ENCODE results near the gene DNAH11.
"Not testable (repeated sequence)": the region's sequence is repeated elsewhere in the genome, so short reads cannot be mapped to it uniquely, and the experiment has no call there.

The DNAH11 gene

DNA sequence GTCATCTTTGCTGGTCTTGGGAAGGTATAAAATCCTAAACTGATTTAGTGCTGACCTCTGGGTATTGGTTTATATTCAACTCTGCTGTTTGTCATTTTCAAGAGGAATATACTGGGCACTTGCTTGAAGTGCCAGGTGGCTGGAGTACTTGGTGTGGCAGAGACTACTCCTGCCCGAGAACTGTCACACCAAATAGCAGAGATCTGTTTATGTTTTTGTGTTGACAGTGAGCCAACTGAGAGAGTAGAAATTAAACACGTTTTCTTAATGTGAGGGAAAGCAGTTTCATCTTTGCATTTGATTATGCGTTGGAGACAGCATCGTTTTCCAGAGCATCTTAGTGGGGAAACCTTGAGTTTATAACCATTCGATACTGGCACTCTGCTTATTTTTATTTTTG, 228.4 kb downstream of the DNAH11 start:
- no peak for DNase-seq (ENCODE audit: low read depth in 1 of 2, low spot score in 1 of 2)

DNA sequence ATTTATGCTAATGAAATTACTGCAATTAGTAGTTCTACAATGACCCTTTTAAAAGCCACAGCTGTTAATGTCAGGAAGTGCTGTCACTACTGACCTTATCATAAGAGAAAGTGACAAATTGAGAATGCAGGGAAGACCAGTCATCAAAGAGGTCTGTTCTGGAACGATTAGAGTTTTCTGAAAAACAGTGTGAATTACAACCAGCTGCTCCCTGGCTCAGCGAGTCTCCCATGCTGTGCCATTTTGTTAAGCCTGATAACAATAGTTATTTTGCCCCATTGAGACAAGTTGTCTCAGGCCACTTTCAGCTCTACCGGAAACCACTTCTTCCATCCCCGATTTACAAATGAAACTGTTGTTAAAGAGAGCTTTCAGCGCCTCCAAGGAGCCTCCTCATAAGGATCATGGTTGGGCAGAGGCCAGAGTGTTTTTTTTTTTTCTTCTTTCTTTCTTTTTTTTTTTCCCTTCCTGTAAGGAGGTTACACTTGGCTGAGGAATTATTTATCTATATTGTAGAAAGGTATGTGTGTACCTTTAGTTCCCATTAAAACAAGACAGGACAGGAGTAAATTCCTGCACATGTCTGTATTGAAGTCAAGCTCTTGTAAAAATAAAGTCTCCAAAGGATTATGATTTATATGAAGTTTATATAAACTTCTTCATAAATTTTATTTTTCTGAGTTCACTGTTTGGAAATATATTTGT, 229.2 kb downstream of the DNAH11 start:
- no peak for DNase-seq (ENCODE audit: low read depth in 1 of 2, low spot score in 1 of 2)

DNA sequence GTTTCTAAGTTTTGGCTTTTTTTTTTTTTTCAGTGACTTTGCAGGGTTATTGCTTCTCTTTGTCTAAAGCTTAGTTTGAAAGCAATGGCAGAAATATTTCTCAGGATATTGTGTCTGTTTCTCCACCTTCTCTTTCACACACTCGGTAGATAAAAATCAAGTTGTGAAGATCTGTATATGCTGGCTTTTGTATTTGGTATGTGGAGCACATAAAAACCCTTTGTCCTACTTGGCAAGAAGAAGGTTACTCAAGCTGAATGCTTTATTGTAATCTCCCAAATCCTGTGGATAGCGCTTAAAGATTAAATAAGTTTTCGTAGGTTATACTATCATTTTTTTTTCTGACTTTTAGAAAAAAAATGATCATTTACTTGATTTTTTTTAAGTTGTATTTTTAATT, 230.5 kb downstream of the DNAH11 start:
- DNase-seq (ENCODE audit: low read depth in 1 of 2, low spot score in 1 of 2), result no peak

DNA sequence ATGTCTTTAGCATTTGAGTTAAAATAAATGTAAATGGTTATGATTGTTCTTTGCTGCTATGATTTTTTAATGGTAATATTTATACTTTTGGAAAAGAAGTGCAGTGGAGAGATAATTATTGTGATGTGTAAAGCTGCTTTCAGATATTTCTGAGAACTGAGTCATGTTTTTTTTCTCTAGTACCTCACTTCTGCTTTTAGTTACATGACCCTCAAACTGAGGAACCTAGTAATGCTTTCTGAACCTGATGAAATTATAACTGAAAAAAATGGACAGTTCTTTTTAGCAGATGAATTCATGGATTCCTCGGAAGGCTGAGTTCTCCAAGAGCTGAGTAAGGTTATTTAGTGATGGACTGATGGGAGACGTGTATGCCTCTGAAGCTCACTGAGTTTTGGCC, 235.1 kb downstream of the DNAH11 start:
- DNase-seq (ENCODE audit: low read depth in 1 of 2, low spot score in 1 of 2), result no peak

DNA sequence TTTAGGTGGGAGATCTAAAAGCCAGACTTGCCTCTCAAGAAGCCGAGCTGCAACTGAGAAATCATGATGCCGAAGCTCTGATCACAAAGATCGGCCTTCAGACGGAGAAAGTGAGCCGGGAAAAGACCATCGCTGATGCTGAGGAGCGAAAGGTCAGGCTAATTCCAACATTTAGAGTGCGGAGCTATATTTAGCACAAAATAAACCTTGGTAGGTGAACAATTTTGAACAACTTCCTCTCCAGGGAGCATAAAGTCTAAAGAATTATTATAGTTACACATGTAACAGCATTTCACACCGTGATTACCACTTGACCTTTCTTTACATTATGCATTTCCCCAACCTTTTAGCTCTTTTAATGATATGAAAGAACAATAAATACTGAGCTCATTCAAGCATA, 236.1 kb downstream of the DNAH11 start:
- DNase-seq (ENCODE audit: low read depth in 1 of 2, low spot score in 1 of 2), result no peak

DNA sequence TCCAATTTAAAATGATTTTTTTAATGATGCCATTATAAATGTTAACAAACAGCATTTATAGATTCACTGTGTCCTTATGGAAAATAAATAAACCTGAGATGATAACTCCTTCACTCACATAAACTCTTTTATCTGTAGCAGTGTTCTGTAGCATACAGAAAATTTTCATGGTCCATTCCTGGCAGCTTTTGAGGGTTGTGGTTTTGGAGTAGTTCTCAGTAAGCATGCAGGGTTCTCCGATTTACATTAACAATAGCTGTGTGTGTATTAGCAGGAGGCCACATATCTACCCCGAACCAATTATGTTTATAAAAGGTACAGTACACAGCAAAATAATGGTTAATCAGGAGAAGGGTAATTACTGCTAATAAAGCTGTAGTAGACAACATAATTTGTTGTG, 240.2 kb downstream of the DNAH11 start:
- no peak for DNase-seq (ENCODE audit: low read depth in 1 of 2, low spot score in 1 of 2)

DNA sequence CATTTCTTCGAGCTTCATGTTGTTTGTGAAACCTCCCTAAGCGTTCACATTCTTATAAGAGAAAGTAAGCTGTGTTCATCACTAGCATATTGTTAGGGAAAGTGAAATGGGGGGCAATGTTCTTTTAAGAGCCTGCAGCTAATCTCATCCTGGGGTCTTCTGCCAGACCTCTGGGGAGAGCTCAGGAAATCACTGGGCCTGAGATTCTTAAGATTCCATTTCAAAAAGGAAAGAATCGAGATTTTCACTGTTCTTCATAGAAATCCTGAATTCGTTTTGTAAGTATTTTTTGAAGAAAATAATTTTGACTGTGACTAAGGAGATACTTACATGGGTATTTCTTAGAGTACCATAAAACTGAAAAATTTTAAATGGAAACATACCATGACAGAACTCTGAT, 242.2 kb downstream of the DNAH11 start:
- no peak for DNase-seq (ENCODE audit: low read depth in 1 of 2, low spot score in 1 of 2)

DNA sequence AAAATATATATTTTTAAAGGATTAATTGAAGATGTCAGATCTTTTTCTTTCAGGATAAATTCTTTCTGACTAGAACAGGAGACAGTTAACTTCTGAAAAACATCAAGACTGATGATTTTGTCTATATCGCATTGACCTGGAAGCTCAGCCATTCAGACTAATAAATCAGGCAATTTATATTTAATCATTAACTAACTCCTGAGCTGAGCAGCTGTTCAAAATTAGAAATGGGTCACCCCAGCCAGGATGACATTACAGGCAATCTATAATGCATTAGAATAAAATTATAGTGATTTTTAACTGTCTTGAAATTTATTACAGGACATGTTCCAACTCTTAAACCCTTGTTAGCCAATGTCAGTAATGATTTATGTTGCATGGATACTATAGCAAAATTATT, 263.0 kb downstream of the DNAH11 start:
- DNase-seq (ENCODE audit: low read depth in 1 of 2, low spot score in 1 of 2), result no peak

DNA sequence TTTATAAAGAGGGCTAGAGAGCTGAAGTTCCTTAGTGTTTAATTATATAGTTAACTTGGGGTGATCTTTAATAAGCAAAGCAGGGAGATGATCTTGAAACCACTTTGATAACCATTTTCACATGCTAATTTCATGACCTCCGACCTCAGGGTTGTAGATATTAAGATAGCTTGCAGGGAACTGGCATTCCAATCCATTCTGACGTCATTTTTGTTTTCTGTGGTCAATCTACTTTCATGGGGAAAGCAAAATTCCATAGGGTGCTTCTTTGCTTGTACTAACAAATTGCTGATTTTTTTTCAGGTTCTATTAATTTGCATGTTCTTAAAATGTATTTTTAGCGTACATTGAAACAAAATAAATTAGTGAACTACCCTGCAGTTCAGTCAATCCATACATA, 263.5 kb downstream of the DNAH11 start:
- DNase-seq (ENCODE audit: low read depth in 1 of 2, low spot score in 1 of 2), result no peak

DNA sequence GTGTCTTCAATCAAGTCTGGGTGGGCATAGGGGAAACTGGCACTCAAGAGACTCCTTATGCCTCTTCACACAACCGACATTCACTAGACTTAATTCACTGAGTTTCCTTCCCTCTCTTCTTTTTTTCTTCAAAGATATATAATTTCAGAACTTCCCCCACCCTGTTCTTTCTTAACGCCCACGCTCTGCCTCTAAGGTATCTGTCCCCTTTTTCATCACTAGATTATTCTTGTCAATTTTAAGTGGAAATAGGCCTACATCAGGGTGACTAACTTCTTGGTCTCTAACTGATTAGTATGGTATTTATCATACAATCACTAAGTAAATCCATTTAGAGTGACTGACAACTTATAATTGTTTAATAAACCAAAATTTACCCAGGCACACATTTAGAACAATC, 276.2 kb downstream of the DNAH11 start:
- no peak for DNase-seq (ENCODE audit: low read depth in 1 of 2, low spot score in 1 of 2)

DNA sequence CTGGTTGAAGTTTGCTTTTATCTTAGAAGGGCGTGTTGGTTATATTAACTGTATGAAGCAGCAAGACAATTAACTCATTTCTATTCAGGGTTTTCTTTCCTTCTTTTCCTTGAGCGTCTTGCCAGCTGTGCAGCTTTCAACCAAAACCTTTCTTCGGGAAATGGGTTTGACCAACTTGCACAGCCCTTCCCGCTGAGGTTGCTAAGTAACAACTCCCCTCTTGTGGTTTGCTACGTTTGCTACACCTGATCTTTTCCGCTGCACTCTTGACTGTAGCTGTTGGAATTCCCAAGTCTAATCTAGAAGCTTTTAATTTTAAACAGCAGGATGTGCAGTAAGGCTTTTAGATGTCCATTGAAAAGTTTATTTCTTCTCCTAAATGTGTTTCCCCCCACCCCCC, 286.0 kb downstream of the DNAH11 start:
- DNase-seq (ENCODE audit: low read depth in 1 of 2, low spot score in 1 of 2), result no peak

DNA sequence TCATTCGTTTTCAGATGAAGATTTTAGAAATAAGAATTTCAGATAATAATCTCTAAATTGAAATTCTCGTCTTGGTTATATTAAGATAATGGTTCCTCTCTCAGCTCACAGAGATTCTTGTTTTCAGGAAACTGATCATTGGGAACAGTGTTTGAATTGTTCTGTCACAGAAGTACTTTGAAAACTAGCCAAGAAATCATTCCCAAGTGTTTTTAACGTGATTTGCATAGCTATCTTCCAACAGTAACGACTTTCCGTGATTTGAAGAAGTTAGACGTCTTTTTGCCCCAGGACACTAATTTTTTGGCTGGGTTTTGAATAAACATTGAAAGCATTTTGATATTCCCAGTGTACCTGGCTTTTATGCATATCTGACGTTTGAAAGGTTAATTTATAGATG, 286.9 kb downstream of the DNAH11 start:
- DNase-seq (ENCODE audit: low read depth in 1 of 2, low spot score in 1 of 2), result no peak

DNA sequence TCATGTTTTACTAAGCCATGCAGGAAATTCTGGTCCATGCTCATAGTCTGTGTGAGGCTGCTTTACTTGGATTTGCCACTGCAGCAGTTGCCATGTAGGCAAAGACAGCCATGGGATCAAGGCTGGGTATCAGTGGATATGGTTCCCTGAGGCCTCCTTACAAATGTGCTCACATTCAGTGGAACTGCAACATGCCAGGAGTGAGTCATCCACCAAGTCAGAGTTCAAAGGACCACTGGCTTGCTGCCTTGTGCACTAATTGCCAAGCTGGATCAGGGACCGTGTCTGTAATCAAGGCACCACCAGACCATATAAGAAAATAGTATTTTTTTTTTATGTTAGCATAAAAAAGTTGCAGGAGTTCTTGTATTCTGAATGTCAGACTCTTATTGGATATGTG, 301.9 kb downstream of the DNAH11 start:
- DNase-seq (ENCODE audit: low read depth in 1 of 2, low spot score in 1 of 2), result no peak

DNA sequence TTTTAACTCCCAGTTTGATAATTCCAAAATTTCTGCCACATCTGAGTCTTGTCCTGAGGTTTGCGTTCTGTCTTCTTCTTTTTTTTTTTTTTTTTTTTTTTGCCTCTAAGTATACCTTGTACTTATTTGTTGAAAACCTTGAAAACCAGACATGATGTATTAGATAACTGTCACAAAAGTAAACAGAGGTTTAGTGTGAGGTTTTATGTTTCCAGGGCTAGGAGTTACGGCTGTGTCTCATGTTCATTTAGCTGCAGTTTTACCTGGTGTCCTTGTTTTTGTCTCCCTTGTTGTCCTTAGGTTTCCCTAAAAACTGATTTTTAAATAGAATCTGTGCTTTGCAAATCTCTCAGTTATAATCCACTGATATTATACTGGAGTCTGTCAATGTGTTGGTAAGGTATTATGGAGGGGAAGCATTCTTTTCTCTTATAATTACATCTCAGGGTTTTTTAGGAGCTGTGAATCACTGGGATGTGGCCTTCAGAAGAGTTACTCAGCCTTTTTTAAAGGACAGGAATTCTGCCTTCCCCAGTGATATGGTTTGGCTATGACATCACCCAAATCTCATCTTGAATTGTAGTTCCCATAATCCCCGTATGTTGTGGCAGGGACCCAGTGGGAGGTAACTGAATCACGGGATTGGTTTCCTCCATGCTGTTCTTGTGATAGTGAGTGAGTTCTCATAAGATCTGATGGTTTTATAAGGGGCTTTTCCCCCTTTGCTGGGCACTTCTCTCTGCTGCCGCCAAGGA, 307.9 kb downstream of the DNAH11 start:
- DNase-seq (ENCODE audit: low read depth in 1 of 2, low spot score in 1 of 2), result no peak

DNA sequence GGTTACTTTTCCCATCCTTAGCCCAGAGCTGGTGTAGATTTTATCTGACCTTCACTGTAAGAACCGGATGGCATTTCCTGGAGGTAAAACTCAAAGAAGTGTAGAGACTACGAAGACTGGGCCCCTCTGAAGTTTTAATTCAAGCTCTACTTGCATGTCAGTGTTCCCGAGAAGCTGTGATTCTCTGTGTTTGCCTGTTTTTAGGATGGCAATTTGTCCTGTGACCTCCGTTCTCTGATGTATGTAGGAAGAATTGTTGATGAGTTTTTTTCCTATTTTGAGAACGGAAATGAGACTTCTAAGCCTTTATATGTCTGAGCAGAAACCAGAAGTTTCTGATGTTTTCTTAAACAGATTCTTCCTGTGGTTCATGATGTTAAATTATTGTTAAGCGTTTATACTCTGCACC, 308.7 kb downstream of the DNAH11 start:
- no peak for DNase-seq (ENCODE audit: low read depth in 1 of 2, low spot score in 1 of 2)

DNA sequence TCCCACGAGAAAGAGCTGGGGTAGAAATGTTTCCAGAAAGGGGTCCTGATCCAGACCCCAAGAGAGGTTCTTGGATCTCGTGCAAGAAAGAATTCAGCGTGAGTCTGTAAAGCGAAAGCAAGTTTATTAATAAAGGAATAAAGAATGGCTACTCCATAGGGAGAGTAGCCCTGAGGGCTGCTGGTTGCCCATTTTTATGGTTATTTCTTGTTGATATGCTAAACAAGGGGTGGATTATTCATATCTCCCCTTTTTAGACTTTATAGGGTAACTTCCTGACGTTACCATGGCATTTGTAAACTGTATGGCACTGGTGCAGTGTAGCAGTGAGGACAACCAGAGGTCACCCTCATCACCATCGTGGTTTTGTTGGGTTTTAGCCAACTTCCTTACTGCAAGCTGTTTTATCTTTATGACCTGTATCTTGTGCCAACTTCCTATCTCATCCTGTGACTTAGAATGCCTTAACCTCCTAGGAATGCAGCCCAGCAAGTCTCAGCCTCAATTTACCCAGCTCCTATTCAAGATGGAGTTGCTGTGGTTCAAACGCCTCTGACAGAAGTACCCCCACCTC, 322.9 kb downstream of the DNAH11 start:
- DNase-seq (ENCODE audit: low read depth in 1 of 2, low spot score in 1 of 2), result not testable (repeated sequence)

DNA sequence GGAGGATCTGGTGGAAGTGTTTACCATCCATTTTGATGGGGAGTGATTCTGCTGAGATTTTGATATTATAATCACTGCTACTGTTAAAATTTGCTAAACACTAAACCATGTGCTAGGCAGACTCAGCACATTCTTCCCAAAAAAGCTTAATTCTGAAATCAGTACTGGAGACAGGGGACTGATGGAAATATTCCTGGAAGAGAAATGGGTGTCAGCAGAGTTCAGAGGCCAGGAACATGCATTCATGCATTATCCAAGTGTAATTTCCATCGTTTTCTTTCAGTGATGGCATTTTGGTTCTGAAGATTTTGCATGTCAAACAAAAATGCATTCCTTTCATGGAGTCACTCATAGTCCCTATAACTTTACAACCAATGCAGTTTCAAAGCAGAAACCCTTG, 323.9 kb downstream of the DNAH11 start:
- DNase-seq (ENCODE audit: low read depth in 1 of 2, low spot score in 1 of 2), result no peak

DNA sequence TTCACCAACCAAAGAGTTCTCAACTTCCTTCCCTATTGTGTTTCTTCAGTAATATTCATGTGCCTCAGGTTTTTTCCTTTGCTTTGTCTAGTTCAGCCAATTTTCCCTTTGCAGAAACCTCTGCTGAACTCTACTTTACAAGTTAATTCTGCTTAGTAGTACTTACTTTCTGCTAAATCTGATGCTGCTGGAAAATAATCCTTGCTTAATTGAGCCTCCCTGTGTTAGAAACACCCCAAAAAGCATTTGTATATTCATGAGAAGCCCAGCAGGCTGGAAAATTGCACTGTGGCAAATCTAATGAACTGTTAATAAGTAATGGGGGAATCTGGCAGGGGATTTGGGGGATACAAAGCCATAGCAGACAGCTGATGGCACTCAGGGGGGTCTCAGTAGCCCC, 324.4 kb downstream of the DNAH11 start:
- DNase-seq (ENCODE audit: low read depth in 1 of 2, low spot score in 1 of 2), result no peak

DNA sequence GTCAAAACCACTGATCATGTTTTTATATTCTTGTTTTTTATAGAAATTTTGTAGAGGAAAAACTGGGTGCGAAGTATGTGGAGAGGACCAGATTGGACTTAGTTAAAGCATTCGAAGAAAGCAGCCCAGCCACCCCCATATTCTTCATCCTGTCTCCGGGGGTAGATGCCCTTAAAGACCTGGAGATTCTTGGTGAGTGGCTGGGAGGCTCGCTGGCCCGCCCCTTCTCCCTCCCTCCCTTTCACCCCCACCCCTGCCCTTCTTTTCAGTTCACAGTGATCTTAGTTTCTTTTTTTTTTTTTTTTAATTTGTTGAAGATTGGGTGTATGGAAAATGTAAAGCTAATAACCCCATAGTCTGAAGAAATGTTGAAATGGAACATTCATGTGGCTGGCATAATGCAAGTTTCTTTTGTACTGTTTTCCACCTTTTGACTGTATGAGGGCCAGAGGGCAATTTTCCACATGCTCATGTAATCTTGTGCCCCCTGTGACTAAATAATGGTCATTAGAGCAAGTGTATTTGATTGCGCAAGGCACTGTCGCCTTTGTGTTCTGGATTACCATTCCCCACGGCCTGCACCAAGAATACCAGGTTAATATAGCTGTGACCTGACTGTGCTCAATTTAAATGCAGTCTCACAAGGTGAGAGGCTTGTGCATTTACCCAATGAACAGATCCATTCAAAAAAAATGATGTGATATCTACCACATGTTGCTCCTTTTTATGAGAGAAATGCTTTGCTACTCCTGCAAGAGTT, 325.2 kb downstream of the DNAH11 start:
- no peak for DNase-seq (ENCODE audit: low read depth in 1 of 2, low spot score in 1 of 2)

DNA sequence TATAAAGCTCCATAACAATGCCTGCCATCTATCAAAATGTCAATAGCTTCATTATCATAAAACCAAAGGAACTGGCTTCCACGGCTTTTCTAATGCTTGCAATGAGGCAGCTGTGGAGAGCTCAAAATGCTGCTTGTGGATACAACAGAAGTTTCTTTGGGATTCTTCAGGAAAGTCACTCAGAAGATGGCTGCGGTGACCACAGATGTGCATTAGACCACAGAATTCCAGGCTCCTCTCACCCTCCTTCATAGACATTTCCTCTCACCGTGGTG, 325.7 kb downstream of the DNAH11 start:
- DNase-seq (ENCODE audit: low read depth in 1 of 2, low spot score in 1 of 2), result no peak

DNA sequence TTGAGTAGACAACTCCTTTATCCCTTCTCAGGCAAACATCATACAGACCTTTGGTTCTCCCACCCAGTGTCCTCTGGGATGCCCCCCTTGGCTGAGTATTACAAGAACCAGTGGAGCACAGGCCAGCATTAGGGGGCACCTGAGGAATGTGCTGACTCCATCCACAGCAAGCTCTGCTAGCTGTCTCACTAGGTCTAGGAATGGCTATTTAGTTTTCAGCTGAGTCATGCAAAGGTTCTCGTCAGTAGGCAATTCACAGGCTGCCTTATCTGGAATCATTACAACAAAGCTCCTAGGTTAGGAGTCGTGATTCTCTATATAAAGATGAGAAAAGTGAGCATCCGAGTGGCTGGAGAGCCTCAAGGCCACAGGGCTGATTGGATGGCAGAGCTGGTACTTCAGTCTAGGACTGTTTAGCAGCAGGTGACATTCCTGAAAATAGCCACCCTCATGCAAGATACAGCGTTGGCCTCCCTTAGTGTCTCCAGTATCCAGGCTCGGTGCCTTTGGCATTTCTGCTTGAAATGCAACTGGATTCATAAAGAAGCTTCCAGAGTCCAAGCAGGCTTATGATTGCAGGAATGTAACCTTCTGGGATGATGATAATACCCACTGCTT, 327.1 kb downstream of the DNAH11 start:
- DNase-seq (ENCODE audit: low read depth in 1 of 2, low spot score in 1 of 2), result no peak

DNA sequence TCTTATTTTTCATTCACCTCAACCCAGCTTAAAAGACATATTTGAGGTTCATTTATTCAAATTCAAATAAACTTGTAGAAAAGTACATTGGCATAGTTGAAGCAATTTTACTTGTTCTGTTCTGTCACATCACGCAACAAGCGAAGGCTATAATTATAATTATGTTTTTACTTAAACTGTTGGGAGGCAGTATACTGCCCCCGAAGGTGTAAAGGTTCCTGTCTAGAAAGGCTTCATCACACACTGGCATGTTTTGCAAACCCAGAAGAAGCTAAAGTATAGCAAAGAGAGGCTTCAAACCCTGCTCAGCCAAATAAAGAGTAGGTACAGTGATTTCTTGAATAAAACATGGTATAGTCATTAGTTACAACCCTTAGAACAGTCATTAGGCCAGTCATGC, 340.2 kb downstream of the DNAH11 start:
- DNase-seq (ENCODE audit: low read depth in 1 of 2, low spot score in 1 of 2), result no peak

Data from activated T-helper 1 cell treated with anti-CD3 and anti-CD28 coated beads, Interleukin-2, amount 50 U/mL, for 16 hours (primary cell).